Measurements from ENCODE around the gene RIBC2. TPM values are rescaled to one million over a fixed set of nuclear protein-coding genes. Genes with fewer than 3 reads are reported as not detected.

Gene RIBC2
- total RNA-seq, 1 experiment from 2014 or later = 2.7 TPM

GRCh38 chr22:45420011-45420410, 6.5 kb downstream of the RIBC2 start:
- H3K27me3 ChIP-seq (ENCODE audit: low read length) = no peaks in the 10 kb centered on the region
- TF ChIP-seq EZH2phosphoT487 (IDR thresholded peaks at IDR 0.05; ENCODE audit: borderline replicate concordance, low read length) = no peak
- no peak for TF ChIP-seq CTCF (conservative IDR thresholded peaks at IDR 0.05; ENCODE audit: low read depth, low read length)
- no peak for TF ChIP-seq EZH2 (IDR thresholded peaks at IDR 0.05; ENCODE audit: low read length, unreplicated experiment)
- H3K9ac ChIP-seq (ENCODE audit: low read length) = no peak overlapping the region
- POLR2A ChIA-PET (ENCODE audit: unreplicated experiment) = no interaction called here
- no peak overlapping the region for H3K4me2 ChIP-seq (ENCODE audit: low read length)
- BruUV-seq (replicated peaks) = no TSS peak
- H3K79me2 ChIP-seq (ENCODE audit: low read length) = no peaks in the 10 kb centered on the region
- no peaks in the 10 kb centered on the region for H3F3A ChIP-seq (ENCODE audit: low read length, unreplicated experiment)
- H4K20me1 ChIP-seq (ENCODE audit: low read length) = no peaks in the 10 kb centered on the region
- ATAC-seq (no peak), DNase-seq (no peak)
- no peaks in the 10 kb centered on the region for H3K36me3 ChIP-seq (ENCODE audit: low read depth, low read length)
- intact Hi-C loops (cut with micrococcal nuclease) = no loop called here
- H2AFZ ChIP-seq (ENCODE audit: low read length) = no peak overlapping the region
- H3K9me2 ChIP-seq (replicated peaks; ENCODE audit: low read length) = no peaks in the 10 kb centered on the region
- H3K9me3 ChIP-seq (ENCODE audit: low read length) = no peaks in the 10 kb centered on the region
- no peak overlapping the region for H3K27ac ChIP-seq (ENCODE audit: low read length)
- CTCF ChIA-PET = no interaction called here
- no peaks in the 10 kb centered on the region for H3K4me1 ChIP-seq (ENCODE audit: insufficient read depth, low read length)
- H3K4me3 ChIP-seq (ENCODE audit: low read length) = no peak overlapping the region

GRCh38 chr22:45420539-45420938, 7.0 kb downstream of the RIBC2 start:
- Histone ChIP-seq H3K4me2 (ENCODE audit: low read length) (no peak overlapping the region), H3F3A (ENCODE audit: low read length, unreplicated experiment) (no peaks in the 10 kb centered on the region), H3K79me2 (ENCODE audit: low read length) (no peaks in the 10 kb centered on the region), H3K4me3 (ENCODE audit: low read length) (no peak overlapping the region), H2AFZ (ENCODE audit: low read length) (no peak overlapping the region), H3K9me2 (replicated peaks; ENCODE audit: low read length) (no peaks in the 10 kb centered on the region), H3K9me3 (ENCODE audit: low read length) (no peaks in the 10 kb centered on the region), H3K36me3 (ENCODE audit: low read depth, low read length) (no peaks in the 10 kb centered on the region), H3K4me1 (ENCODE audit: insufficient read depth, low read length) (no peaks in the 10 kb centered on the region), H3K27ac (ENCODE audit: low read length) (no peak overlapping the region), H3K9ac (ENCODE audit: low read length) (no peak overlapping the region), H3K27me3 (ENCODE audit: low read length) (no peaks in the 10 kb centered on the region), H4K20me1 (ENCODE audit: low read length) (no peaks in the 10 kb centered on the region)
- TF ChIP-seq CTCF (conservative IDR thresholded peaks at IDR 0.05; ENCODE audit: low read depth, low read length) (no peak), EZH2phosphoT487 (IDR thresholded peaks at IDR 0.05; ENCODE audit: borderline replicate concordance, low read length) (no peak), EZH2 (IDR thresholded peaks at IDR 0.05; ENCODE audit: low read length, unreplicated experiment) (no peak)
- BruUV-seq (replicated peaks) = no TSS peak
- POLR2A ChIA-PET (ENCODE audit: unreplicated experiment) = no interaction called here
- ATAC-seq = no peak
- DNase-seq = no peak
- intact Hi-C loops (cut with micrococcal nuclease) = no loop called here
- CTCF ChIA-PET = no interaction called here

GRCh38 chr22:45421349-45422055, 8.0 kb downstream of the RIBC2 start:
- no peaks in the 10 kb centered on the region for H3K36me3 ChIP-seq (ENCODE audit: low read depth, low read length)
- H3K27me3 ChIP-seq (ENCODE audit: low read length) = no peaks in the 10 kb centered on the region
- no peaks in the 10 kb centered on the region for H3K9me3 ChIP-seq (ENCODE audit: low read length)
- H3K9ac ChIP-seq (ENCODE audit: low read length) = no peak overlapping the region
- ChIA-PET CTCF (no interaction called here), POLR2A (ENCODE audit: unreplicated experiment) (no interaction called here)
- no peak overlapping the region for H2AFZ ChIP-seq (ENCODE audit: low read length)
- BruUV-seq (replicated peaks) = no TSS peak
- H3F3A ChIP-seq (ENCODE audit: low read length, unreplicated experiment) = no peaks in the 10 kb centered on the region
- H3K4me2 ChIP-seq (ENCODE audit: low read length) = no peak overlapping the region
- no peaks in the 10 kb centered on the region for H3K9me2 ChIP-seq (replicated peaks; ENCODE audit: low read length)
- no peaks in the 10 kb centered on the region for H3K4me1 ChIP-seq (ENCODE audit: insufficient read depth, low read length)
- intact Hi-C loops (cut with micrococcal nuclease) = no loop called here
- H3K4me3 ChIP-seq (ENCODE audit: low read length) = no peak overlapping the region
- no peak for DNase-seq
- TF ChIP-seq EZH2 (IDR thresholded peaks at IDR 0.05; ENCODE audit: low read length, unreplicated experiment) (no peak), CTCF (conservative IDR thresholded peaks at IDR 0.05; ENCODE audit: low read depth, low read length) (no peak), EZH2phosphoT487 (IDR thresholded peaks at IDR 0.05; ENCODE audit: borderline replicate concordance, low read length) (no peak)
- H3K27ac ChIP-seq (ENCODE audit: low read length) = no peak overlapping the region
- ATAC-seq = no peak
- H4K20me1 ChIP-seq (ENCODE audit: low read length) = no peaks in the 10 kb centered on the region
- H3K79me2 ChIP-seq (ENCODE audit: low read length) = no peaks in the 10 kb centered on the region

Measured in PC-3 (cell line).